SU-DHL-6 (cell line): ENCODE measurements around the gene KRTAP12-3.

Source experiments
- EZH2phosphoT487 ChIP-seq: fragments of 200-600 bp; sonication (generic), shearing (Covaris generic); conservative IDR thresholded peaks from 2 replicates; pipeline ENCODE4 v1.6.1; 2018; ENCODE audit warnings: mild to moderate bottlenecking, antibody characterized with exemption, low read length, moderate library complexity, mixed read lengths
- TF ChIP-seq, protein P1 (sequence below): fragments of 200-600 bp; sonication (generic); IDR thresholded peaks from one replicate; pipeline ENCODE4 v1.5.1; 2017; ENCODE audit warnings: antibody characterized with exemption, mild to moderate bottlenecking, low read length, moderate library complexity; ENCODE audit not compliant: insufficient read depth, poor library complexity, severe bottlenecking

DNA sequence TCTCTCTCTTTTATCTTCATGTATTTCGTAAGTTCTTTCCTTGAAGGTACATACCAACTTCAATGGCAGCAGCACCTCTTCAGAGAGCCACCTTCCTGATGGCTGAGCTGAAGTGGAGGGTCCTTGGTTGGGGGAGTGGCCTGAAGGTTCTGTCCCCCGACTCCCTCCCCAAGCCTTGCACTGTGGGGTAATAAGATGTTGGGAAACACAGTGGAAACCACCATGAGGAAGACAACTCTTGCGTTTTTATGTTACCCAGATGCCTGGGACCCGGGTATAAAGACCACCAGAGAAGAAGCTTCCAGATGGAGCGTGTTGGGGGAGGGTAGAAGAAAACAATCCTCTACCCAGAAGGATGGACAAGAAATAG lies 794 bp downstream of the KRTAP12-3 start:
- TF ChIP-seq, protein P1, sequence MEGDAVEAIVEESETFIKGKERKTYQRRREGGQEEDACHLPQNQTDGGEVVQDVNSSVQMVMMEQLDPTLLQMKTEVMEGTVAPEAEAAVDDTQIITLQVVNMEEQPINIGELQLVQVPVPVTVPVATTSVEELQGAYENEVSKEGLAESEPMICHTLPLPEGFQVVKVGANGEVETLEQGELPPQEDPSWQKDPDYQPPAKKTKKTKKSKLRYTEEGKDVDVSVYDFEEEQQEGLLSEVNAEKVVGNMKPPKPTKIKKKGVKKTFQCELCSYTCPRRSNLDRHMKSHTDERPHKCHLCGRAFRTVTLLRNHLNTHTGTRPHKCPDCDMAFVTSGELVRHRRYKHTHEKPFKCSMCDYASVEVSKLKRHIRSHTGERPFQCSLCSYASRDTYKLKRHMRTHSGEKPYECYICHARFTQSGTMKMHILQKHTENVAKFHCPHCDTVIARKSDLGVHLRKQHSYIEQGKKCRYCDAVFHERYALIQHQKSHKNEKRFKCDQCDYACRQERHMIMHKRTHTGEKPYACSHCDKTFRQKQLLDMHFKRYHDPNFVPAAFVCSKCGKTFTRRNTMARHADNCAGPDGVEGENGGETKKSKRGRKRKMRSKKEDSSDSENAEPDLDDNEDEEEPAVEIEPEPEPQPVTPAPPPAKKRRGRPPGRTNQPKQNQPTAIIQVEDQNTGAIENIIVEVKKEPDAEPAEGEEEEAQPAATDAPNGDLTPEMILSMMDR: no peak
- TF ChIP-seq EZH2phosphoT487: no peak
